22Rv1 (cell line): Measurements from ENCODE around the gene TBC1D16.

Experiments used
- ZFX ChIP-seq: fragments of 450-650 bp; IDR thresholded peaks from 2 replicates; pipeline ENCODE4 v1.6.1; 2017; ENCODE audit warnings: antibody characterized with exemption, borderline replicate concordance
- TF ChIP-seq, protein P1 (sequence below): fragments of 450-650 bp; IDR thresholded peaks from 2 replicates; pipeline ENCODE4 v1.5.1; 2017; ENCODE audit warnings: mild to moderate bottlenecking

DNA sequence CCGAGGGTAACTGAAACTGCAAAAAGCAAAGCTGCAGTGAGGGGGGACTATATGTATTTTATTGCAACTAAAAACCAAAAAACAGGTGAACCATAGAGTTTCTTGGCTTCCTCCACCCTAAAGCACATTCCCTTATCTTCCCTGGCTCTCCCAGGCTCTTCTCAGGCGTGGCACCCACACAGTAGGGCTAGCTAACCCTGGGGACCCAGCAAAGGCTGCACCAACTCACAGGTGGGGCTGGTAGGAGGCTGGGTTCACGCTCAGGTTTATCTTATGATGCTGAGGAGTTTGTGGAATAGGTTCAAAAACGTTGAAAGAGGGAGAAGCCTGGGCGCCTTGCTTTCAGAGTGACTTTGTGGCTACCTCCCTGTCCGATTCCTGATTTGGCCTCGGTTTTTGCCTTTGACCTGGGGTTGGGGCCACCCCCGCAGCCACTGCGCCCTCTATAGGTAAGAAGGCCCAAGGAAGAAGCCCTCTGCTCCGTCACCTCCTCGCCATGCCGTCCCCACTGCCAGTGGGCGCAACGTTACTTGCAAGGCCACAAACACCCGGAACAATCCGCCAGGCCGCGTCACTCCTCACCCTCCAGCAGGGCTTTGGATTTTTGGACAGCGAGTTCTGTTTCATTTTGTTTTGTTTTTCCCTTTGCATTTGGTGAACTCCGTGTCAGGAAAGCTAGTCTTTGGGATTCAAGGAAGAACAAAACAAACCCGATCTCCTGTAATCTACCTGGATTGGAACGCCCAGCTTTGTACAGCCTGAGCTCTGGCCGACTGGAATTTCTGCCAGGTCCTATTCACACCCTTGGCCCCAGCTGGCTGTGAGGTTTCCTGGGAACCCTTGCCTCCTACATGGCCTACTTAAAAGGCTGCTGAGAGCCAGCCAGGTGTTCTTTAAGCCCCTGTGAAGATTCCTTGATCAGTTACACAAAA is 60.8 kb downstream of the TBC1D16 start:
- TF ChIP-seq, protein P1, sequence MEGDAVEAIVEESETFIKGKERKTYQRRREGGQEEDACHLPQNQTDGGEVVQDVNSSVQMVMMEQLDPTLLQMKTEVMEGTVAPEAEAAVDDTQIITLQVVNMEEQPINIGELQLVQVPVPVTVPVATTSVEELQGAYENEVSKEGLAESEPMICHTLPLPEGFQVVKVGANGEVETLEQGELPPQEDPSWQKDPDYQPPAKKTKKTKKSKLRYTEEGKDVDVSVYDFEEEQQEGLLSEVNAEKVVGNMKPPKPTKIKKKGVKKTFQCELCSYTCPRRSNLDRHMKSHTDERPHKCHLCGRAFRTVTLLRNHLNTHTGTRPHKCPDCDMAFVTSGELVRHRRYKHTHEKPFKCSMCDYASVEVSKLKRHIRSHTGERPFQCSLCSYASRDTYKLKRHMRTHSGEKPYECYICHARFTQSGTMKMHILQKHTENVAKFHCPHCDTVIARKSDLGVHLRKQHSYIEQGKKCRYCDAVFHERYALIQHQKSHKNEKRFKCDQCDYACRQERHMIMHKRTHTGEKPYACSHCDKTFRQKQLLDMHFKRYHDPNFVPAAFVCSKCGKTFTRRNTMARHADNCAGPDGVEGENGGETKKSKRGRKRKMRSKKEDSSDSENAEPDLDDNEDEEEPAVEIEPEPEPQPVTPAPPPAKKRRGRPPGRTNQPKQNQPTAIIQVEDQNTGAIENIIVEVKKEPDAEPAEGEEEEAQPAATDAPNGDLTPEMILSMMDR: peak; percentile 41
- TF ChIP-seq ZFX: no peak
